ENCODE results near the gene CCDC8. TPM values are rescaled to one million over a fixed set of nuclear protein-coding genes. Genes with fewer than 3 reads are reported as not detected.

Gene CCDC8
- total RNA-seq, 4 donors from 2014 or later = 4.5 to 11.6 (median 4.9) TPM

- TF ChIP-seq CTCF (IDR thresholded peaks at IDR 0.05) (no peak), POLR2AphosphoS5 (IDR thresholded peaks at IDR 0.05) (no peak), POLR2A (IDR thresholded peaks at IDR 0.05; ENCODE audit: low read depth) (no peak), EP300 (IDR thresholded peaks at IDR 0.05) (no peak)
- WGBS = 90% methylated on average over 13 of the region's 21 CpGs
- peaks cover 43 to 67% (median 56%) of the 10 kb centered on the region in 4 donors for H3K4me1 ChIP-seq
- no peaks in the 10 kb centered on the region for H3K9me3 ChIP-seq
- H3K36me3 ChIP-seq = peaks cover 11 to 43% (median 30%) of the 10 kb centered on the region in 4 donors
- intact Hi-C loops (cut with DNase I) = no loop called here
- DNase-seq (ENCODE audit: extremely low spot score) = no peak
- peak overlapping the region; percentile 62 to 79 (median 72) for H3K27ac ChIP-seq (replicated peaks in 1 of 4)
- no peak overlapping the region for H3K4me3 ChIP-seq
- H3K27me3 ChIP-seq = no peaks in the 10 kb centered on the region
Observed at GRCh38 chr19:46374536-46375475, 38.6 kb downstream of the CCDC8 start.

GRCh38 chr19:46373491-46374359 is 39.6 kb downstream of the CCDC8 start:
- no peak for DNase-seq (ENCODE audit: extremely low spot score)
- Histone ChIP-seq H3K27me3 (no peaks in the 10 kb centered on the region), H3K4me1 (peaks cover 33 to 56% (median 48%) of the 10 kb centered on the region in 4 donors), H3K27ac (replicated peaks in 1 of 4) (peak overlapping the region; percentile 62 to 79 (median 72)), H3K9me3 (no peaks in the 10 kb centered on the region), H3K4me3 (no peak overlapping the region), H3K36me3 (peaks cover 11 to 41% (median 29%) of the 10 kb centered on the region in 4 donors)
- TF ChIP-seq POLR2AphosphoS5 (IDR thresholded peaks at IDR 0.05) = peak in 1 of 2 donors; percentile 40
- TF ChIP-seq EP300 (IDR thresholded peaks at IDR 0.05) = no peak
- 45% methylated on average over 8 of the region's 17 CpGs for WGBS
- intact Hi-C loops (cut with DNase I) = no loop called here

- peaks cover 26 to 49% (median 41%) of the 10 kb centered on the region in 4 donors for H3K4me1 ChIP-seq
- peak overlapping the region; percentile 62 to 79 (median 72) for H3K27ac ChIP-seq (replicated peaks in 1 of 4)
- no peaks in the 10 kb centered on the region for H3K27me3 ChIP-seq
- H3K9me3 ChIP-seq = no peaks in the 10 kb centered on the region
- no peak overlapping the region for H3K4me3 ChIP-seq
- no peak for TF ChIP-seq POLR2A (IDR thresholded peaks at IDR 0.05; ENCODE audit: low read depth)
- TF ChIP-seq EP300 (IDR thresholded peaks at IDR 0.05) = no peak
- peak in 1 of 2 donors; percentile 20 for TF ChIP-seq POLR2AphosphoS5 (IDR thresholded peaks at IDR 0.05)
- TF ChIP-seq CTCF (IDR thresholded peaks at IDR 0.05) = peak in 2 of 3 experiments; percentile 12 to 33
- WGBS = 58% methylated on average over 9 of the region's 11 CpGs
- intact Hi-C loops (cut with DNase I) = no loop called here
- DNase-seq (ENCODE audit: extremely low spot score) = no peak
- H3K36me3 ChIP-seq = peaks cover 11 to 48% (median 30%) of the 10 kb centered on the region in 4 donors
Observed at GRCh38 chr19:46372901-46373490, 40.4 kb downstream of the CCDC8 start.

- H3K4me1 ChIP-seq = peaks cover 20 to 41% (median 34%) of the 10 kb centered on the region in 4 donors
- H3K9me3 ChIP-seq = no peaks in the 10 kb centered on the region
- H3K4me3 ChIP-seq = no peak overlapping the region
- DNase-seq (ENCODE audit: extremely low spot score) = no peak
- 69% methylated on average over 7 of the region's 10 CpGs for WGBS
- no peaks in the 10 kb centered on the region for H3K27me3 ChIP-seq
- peaks cover 8 to 50% (median 23%) of the 10 kb centered on the region in 4 donors for H3K36me3 ChIP-seq
- no peak for TF ChIP-seq POLR2AphosphoS5 (IDR thresholded peaks at IDR 0.05)
- TF ChIP-seq CTCF (IDR thresholded peaks at IDR 0.05) = no peak
- no peak for TF ChIP-seq EP300 (IDR thresholded peaks at IDR 0.05)
- no peak for TF ChIP-seq POLR2A (IDR thresholded peaks at IDR 0.05; ENCODE audit: low read depth)
- intact Hi-C loops (cut with DNase I) = no loop called here
- no peak overlapping the region for H3K27ac ChIP-seq (replicated peaks in 1 of 4)
Observed at GRCh38 chr19:46371371-46371901, 41.9 kb downstream of the CCDC8 start.
